HG02840 (cell line): ENCODE measurements around the gene PTPRS.

ENCODE experiments used
- ATAC-seq: cut with Tn5 transposase; IDR thresholded peaks from one replicate; pipeline ENCODE4 v1.9.1; 2021; ENCODE audit warnings: mild to moderate bottlenecking, moderate library complexity, moderate number of reproducible peaks; ENCODE audit not compliant: unreplicated experiment, low FRiP score

The PTPRS gene

GRCh38 chr19:5355693-5356092 lies 15.1 kb upstream of the PTPRS start:
- ATAC-seq: no peak

- no peak for ATAC-seq
Measured at GRCh38 chr19:5355076-5355475, 14.5 kb upstream of the PTPRS start.

GRCh38 chr19:5354403-5354802 lies 13.8 kb upstream of the PTPRS start:
- no peak for ATAC-seq

DNA sequence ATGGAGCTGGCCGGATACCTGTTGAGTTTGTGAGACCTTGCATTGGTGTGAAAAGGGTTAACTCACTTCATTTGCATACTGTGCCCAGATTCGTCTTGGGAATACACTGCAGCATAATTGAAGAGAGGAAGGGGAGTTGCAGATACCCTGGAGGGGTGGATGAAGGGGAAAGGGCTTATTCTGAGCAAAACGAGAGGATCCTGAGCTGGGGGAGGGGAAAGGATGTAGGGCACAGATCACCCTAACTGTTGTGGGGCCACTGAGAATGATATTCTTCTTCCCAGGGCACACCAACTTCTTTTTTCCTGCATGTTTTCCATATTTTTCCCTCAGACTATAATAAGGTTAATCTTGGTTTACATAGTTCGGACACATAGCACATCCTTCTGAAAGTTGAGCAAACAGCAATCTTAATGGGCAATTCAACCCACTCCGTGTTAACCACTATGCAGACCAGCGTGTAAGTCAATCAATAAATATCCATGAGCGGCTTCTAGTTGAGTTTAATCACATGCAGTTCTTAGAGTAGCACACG lies 11.7 kb upstream of the PTPRS start:
- ATAC-seq: no peak

GRCh38 chr19:5351731-5352228 lies 11.2 kb upstream of the PTPRS start:
- no peak for ATAC-seq

- no peak for ATAC-seq
Measured at GRCh38 chr19:5349041-5349440, 8.4 kb upstream of the PTPRS start.

- ATAC-seq: no peak
Measured at GRCh38 chr19:5345895-5346386, 5.3 kb upstream of the PTPRS start.

GRCh38 chr19:5343848-5344247 lies 3.2 kb upstream of the PTPRS start:
- no peak for ATAC-seq

DNA sequence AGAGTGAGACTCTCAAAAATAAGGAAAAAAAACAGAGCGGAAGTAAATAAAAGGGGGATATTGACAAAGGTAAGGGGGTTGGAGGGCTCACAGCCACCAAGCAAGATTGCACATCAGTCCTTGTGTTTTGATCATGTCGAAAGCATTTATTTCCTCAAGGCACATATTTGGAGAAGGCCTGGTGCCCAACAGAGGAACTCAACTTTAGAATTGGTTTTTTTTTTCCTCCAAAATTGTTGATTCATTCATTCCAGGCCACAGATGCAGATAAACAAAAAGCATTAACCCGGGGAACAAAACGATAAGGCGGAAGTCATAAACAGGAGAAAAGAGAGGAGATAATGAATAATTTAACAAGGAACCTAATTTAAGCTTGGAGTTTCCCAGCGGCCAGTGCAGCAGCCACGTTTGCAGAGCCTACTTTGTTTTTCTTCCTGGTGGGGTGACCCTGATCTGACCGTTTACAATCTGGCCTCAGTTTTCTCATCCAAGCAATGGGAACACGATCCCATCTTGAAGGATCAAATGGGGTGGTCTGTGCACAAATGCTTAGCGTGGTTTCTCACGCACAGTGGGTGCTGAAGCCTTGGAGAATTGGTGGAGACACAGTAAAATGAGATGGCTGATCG lies 2.1 kb upstream of the PTPRS start:
- ATAC-seq: no peak

DNA sequence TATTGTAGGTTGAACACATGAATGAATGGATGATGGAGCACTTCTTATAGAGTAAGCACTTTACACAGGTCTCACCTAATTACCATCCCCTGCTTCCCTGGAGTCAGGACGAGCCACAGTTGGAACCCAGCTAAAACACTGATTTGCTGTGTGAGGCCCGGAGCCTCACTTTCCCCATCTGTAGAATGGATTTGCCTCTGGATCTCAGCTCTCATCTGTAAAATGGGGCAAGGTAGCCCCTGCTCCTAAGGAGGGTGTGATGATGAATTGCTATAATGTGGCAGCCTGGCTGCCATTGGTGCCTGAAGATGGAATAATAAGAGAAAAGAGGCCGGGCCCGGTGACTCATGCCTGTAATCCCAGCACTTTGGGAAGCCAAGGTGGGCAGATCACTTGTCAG lies 1.4 kb upstream of the PTPRS start:
- no peak for ATAC-seq

DNA sequence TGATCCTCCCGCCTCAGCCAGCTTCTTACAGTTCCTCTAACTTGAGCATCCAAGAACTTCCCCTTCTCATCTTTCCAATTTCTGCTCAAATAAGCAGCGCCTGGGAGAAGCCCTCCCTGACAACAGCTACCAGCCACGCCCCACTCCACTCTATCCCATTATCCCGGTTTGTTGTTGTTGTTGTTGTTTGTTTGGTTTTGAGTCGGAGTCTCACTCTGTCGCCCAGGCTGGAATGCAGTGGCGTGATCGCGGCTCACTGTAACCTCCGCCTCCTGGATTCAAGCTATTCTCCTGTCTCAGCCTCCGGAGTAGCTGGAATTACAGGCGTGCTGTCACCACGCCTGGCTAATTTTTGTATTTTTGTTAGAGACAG lies 822 bp upstream of the PTPRS start:
- ATAC-seq: no peak

- no peak for ATAC-seq
Measured at GRCh38 chr19:5339950-5340636, 519 bp downstream of the PTPRS start.

GRCh38 chr19:5339198-5339949 lies 1.2 kb downstream of the PTPRS start:
- no peak for ATAC-seq

DNA sequence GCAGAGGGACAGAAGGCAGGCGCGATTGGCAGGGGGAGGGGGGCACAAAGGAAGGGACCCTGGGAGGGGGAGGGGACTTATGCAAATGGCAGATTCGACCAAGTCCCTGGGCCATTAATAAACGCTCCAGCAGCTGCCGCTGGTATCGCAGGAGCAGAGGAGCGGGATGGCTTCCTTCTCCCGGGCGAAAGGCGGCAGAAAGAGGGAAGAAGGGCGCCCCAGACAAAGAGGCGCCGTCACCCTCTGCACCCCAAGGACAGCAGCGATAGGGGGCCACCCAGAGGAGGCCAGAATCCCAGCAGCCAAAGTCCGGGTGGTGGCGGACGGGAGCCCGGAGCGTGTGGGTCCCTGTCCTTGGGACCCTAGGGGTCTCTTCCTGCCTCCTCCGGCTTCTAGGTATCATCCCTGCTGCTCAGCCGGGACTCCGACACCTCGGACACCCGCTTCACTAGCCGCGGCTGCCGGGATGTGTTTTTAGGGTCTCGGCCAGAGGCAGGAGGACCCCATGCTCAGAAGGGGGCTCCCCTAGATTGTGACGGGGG lies 1.9 kb downstream of the PTPRS start:
- no peak for ATAC-seq

GRCh38 chr19:5337708-5338655 lies 2.6 kb downstream of the PTPRS start:
- ATAC-seq: no peak

DNA sequence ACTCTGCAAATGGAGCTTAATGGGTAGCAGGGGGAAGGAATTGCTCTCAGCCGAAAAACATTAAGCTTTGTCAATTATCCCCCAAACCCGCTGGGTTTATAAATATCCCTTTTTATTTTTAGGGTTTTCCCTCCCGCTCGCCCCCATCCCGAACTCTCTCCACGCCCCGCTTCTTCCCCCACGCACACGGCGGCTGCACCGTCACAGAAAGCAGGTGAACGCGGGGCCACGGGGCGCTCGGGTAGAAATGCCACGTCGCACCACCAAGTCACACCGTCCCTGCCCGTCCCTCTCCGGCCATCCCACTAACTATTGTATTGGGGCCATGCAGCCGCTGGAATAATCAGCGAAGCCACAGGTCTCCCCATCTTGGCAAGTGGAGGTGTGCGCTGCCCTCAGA lies 3.5 kb downstream of the PTPRS start:
- no peak for ATAC-seq

- ATAC-seq: no peak
Measured at GRCh38 chr19:5336195-5336965, 4.2 kb downstream of the PTPRS start.

GRCh38 chr19:5335593-5335992 lies 5.0 kb downstream of the PTPRS start:
- no peak for ATAC-seq
